HFF-Myc (cell line): ENCODE data around the gene PRSS3.
"Not testable (repeated sequence)": the region's sequence is repeated elsewhere in the genome, so short reads cannot be mapped to it uniquely, and the experiment has no call there.

Experiments
- DNase-seq: peaks from one replicate; pipeline ENCODE4 v3.0.0-alpha.2; 2011; ENCODE audit warnings: low read depth; ENCODE audit errors: extremely low read depth
- H3K4me3 ChIP-seq: replicated peaks from 2 replicates; pipeline ENCODE4 v1.5.1; 2011; ENCODE audit warnings: low read depth, mild to moderate bottlenecking, control low read depth, low read length
- TF ChIP-seq, protein P1 (sequence below): IDR thresholded peaks from 2 replicates; pipeline ENCODE4 v1.5.1; 2012; ENCODE audit warnings: mild to moderate bottlenecking, low read depth, low read length, control low read depth; ENCODE audit errors: missing control alignments

Gene PRSS3

DNA sequence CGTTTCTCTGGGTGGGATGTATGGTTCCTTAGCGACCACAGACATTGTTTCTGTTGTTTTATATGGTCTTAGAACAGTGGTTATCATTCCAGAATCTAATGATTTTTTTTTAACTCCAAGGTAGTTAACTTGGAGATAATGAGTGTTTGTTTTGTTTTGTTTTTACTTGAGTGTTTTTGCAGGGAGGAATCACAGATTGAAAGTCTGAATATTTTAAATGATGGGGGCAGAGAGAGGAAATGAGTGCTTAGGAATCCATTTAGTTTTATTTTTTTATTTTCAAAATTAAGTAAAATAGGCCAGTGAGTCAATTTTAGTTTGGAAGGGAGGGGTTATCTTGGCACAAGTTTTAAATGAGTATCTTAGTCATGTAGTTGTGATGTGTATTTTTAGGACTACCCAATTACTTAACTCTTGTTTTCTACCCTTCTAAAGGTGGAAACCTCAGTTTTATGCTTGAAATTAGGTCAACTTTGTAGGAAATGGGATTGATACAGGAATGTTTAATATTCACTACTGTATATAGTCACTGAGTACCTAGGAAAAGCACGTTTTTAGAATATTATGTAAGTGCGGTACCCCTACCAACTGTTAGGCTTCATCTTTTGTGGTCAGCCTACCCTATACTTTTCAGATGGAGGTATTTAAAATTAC lies 23.6 kb downstream of the PRSS3 start:
- TF ChIP-seq, protein P1, sequence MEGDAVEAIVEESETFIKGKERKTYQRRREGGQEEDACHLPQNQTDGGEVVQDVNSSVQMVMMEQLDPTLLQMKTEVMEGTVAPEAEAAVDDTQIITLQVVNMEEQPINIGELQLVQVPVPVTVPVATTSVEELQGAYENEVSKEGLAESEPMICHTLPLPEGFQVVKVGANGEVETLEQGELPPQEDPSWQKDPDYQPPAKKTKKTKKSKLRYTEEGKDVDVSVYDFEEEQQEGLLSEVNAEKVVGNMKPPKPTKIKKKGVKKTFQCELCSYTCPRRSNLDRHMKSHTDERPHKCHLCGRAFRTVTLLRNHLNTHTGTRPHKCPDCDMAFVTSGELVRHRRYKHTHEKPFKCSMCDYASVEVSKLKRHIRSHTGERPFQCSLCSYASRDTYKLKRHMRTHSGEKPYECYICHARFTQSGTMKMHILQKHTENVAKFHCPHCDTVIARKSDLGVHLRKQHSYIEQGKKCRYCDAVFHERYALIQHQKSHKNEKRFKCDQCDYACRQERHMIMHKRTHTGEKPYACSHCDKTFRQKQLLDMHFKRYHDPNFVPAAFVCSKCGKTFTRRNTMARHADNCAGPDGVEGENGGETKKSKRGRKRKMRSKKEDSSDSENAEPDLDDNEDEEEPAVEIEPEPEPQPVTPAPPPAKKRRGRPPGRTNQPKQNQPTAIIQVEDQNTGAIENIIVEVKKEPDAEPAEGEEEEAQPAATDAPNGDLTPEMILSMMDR = no peak
- DNase-seq = no peak
- H3K4me3 ChIP-seq = peak overlapping the region; percentile 79

DNA sequence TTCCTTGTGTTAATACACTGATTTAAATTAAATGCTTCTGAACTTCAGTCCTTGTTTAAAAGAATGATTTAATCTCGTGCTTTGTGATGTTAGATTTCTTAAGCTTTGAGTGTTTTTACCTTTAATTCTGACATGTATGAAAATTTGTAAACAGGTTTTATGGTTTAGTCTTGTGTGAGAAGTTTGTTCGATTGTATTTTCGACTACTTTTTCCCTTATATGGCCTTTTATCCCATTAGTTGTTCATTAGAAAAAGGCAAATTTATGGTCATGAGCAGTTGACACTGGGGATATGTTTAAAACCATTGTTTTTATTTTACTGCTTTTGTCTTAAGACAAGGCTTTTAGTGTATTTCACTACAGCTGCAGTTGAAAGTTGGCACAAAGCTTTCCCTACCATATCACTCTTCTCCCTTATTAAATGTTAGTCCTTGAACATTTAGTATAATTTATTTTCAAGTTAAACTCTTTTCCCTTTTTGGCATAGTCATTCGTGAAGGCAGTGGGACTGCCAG lies 24.9 kb downstream of the PRSS3 start:
- no peak overlapping the region; the same call in 1 of the 2 replicates for H3K4me3 ChIP-seq
- no peak for DNase-seq
- TF ChIP-seq, protein P1 = no peak

DNA sequence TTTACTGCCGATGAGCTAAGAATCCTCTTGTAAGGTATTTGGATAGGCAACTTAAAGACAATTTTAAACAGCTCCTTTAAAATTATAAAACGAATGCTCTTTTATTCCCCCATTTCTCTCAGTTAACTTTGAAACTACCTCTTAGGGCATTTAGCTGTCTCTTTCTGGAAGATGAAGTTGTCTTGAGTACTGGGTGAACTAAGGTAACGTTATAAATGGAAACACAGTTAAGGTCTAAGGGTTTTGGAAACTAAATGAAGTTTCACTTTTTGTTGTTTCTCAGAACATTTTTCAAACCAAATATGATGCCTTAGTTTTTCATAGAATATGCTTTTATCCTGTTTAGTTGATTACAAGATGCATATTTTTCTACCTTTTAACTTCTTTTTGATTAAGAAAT lies 28.4 kb downstream of the PRSS3 start:
- H3K4me3 ChIP-seq = no peak overlapping the region
- no peak for DNase-seq
- TF ChIP-seq, protein P1 = no peak

DNA sequence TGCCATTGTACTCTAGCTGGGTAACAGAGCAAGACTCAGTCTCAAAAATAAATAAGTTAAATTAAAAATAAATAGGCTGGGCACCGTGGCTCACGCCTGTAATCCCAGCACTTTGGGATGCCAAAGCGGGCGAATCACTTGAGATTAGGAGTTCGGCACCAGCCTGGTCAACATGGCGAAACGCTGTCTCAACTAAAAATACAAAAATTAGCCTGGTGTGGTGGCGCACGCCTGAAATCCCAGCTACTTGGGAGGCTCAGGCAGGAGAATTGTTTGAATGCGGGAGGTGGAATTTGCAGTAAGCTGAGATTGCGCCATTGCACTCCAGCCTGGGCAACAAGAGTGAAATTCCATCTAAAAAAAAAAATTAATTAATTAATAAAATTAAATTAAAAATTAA lies 31.9 kb downstream of the PRSS3 start:
- not testable (repeated sequence) for DNase-seq, H3K4me3 ChIP-seq

DNA sequence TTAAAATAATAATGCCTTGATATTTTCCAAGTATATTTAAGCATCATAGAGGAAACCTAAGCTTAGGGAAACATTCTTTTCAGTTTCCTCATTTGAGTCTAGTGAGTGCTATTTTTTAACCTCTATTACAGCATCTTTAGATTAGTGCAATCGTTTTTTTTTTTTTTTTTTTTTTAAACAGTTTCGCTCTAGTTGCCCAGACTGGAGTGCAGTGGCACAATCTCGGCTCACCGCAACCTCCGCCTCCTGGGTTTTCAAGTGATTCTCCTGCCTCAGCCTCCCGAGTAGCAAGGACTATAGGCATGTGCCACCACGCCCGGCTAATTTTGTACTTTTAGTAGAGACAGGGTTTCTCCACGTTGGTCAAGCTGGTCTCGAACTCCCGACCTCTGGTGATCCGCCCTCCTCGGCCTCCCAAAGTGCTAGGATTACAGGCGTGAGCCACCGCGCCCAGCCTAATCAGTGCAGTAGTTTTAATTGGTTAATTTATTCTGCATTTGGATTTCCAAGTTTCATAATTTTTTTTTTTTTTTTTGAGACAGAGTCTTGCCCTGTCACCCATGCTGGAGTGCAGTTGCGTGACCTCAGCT lies 34.4 kb downstream of the PRSS3 start:
- not testable (repeated sequence) for DNase-seq, H3K4me3 ChIP-seq

DNA sequence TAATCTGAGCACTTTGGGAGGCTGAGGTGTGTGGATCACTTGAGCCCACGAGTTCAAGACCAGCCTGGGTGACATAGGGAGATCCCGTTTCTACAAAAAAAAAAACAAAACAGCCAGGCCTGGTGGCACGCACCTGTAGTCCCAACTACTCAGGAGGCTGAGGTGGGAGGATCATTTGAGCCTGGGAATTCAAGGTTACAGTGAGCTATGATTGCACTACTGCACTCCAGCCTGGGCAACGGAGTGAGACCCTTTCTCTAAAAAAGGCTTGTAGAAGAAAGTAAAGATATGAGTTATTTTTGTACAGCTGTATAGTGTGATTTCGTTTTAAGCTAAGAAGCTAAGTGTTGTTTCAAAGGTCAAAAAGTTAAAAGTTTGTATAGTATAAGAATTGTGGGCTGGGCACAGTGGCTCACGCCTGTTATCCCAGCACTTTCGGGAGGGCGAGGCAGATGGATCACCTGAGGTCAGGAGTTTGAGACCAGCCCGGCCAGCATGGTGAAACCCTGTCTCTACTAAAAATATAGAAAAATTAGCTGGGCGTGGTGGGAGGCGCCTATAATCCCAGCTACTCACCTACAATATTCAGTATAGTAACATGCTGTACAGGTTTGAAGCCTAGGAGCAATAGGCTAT lies 40.4 kb downstream of the PRSS3 start:
- H3K4me3 ChIP-seq = no peak overlapping the region
- DNase-seq = no peak
- TF ChIP-seq, protein P1 = no peak

DNA sequence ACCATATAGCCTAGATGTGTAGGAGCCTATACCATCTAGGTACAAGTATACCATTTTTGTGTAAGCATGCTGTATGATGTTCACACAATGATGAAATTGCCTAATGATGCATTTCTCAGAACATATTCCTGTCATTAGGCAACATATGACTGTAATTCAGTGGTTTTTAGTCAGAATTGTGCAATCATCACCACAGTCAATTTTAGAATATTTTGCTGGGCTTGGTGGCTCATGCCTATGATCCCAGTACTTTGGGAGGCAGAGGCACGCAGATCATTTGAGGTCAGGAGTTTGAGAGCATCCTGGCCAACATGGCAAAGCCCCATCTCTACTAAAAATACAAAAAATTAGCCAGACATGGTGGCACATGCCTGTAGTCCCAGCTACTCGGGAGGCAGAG lies 40.9 kb downstream of the PRSS3 start:
- DNase-seq, H3K4me3 ChIP-seq: not testable (repeated sequence)

DNA sequence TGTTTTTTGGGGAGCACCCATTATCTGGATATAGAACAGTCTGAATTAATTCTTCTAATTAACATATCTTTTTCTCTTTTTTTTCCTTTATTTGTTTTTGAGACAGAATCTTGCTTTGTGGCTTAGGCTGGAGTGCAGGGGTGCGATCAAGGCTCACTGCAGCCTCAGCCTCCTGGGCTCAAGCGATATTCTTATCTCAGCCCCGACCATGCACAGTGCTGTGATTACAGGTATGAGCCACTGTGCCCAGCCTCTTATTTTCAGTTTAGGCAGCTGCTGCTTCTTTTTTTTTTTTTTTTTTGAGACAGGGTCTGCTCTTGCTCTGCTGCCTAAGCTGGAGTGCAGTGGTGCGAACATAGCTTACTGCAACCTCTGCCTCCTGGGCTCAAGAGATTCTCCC lies 41.8 kb downstream of the PRSS3 start:
- DNase-seq = no peak
- no peak overlapping the region for H3K4me3 ChIP-seq
- TF ChIP-seq, protein P1 = no peak
